Hematopoietic multipotent progenitor cell treated with erythropoietin and hydrocortisone succinate and interleukin-3 and kit ligand, for 4 days (in vitro differentiated cells): ENCODE results near the gene OTUD6A.
"Not testable (repeated sequence)": the region's sequence is repeated elsewhere in the genome, so short reads cannot be mapped to it uniquely, and the experiment has no call there.

ENCODE experiments used
- DNase-seq: peaks from one replicate; pipeline ENCODE4 v3.0.0-alpha.2; 2015

OTUD6A gene

DNA sequence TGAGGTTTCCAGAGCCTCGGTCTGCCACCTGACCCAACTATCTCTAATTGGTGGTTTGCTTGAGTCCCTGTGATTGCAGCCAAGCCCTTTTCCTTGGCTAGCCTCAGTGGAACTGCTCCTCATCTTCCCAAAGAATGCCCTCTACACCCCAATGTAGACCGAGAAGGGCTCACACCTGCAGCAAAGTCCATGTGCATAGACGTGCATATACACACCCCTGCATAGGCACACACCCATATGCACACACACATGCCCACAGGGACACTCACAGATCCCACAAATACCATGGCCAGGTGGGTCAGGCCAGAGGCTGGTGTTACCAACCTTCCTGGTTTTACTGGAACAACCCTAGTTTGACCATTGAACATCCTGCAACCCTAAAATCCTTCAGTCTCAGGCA, 12.9 kb upstream of the OTUD6A start:
- DNase-seq: no peak

DNA sequence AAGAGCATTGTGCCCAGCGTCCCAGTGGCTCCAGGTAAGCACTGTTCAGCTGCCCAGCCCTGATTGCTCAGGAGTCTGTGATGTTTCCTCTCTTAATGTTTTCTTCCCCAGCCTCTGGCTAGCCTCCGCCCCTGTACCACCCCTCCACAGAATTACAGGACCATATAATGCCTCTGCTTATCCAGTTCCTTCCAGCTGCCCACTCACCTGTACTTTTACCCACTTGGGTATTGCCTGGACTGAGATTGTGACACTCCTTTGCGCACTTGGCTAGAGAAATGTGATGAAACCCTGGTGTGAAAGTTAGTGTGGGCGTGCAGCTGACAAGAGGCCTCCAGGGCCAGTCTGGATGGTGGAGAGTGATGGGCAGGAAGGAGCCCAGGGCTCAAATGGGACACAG, 12.3 kb upstream of the OTUD6A start, which contains the start of gene AWAT2:
Gene AWAT2, minus strand, starts transcription at position 14 of the 400 bp plus-strand sequence. Its CDS starts 6 bp downstream, at position 8.
- no peak for DNase-seq

DNA sequence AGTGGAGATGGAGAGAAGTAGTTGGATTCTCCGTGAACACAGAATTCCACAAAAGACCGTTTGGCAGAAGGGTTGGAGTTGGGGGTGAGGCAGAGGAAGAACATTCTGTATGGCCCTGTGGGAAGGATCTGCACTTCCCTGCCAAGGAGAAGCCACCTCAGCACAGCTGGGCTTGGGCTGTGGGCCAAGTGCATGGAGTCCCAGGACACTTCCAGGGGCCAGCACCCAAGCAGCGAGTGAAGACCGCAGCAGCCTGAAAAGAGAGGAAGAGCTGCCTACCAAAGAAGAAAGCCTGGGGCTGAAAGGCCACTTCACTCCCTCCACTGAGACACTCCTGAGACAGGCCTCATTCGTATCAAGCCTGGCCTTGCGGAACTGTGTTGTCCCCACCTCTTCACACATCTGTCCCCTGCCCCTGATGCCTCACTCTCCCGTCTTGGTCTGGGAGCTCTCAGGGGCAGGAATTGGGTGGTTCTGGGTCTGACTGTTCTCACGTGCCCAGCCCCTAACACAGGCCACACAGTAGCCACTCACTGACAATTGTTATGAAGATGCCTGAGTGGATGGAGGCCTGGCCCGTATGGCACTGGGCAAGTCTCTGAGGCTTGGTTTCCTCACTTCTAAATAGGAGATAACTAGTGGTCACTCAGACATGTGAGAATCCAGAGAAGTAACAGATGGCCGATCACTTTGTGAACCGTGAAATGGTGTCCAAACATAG, 9.2 kb upstream of the OTUD6A start:
- DNase-seq: no peak

DNA sequence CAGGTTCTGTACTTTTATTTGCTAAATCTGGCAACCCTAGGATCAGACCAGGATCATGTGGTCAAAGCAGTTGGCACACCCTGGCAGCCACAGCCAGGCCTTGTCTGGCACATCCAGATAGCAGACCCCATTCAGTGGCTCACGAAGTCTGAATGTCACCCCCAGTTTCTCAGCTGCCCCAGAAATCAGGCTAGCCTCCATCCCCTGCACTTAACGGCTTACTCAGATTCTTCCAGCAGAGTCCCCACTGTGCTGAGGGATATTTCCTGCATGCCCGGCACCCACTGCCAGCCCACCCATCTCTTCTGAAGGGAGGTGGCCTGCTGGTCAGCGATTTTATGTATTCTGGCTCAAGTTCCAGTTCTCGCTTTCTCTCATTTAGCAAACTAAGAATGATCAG, 7.9 kb upstream of the OTUD6A start:
- DNase-seq: no peak

DNA sequence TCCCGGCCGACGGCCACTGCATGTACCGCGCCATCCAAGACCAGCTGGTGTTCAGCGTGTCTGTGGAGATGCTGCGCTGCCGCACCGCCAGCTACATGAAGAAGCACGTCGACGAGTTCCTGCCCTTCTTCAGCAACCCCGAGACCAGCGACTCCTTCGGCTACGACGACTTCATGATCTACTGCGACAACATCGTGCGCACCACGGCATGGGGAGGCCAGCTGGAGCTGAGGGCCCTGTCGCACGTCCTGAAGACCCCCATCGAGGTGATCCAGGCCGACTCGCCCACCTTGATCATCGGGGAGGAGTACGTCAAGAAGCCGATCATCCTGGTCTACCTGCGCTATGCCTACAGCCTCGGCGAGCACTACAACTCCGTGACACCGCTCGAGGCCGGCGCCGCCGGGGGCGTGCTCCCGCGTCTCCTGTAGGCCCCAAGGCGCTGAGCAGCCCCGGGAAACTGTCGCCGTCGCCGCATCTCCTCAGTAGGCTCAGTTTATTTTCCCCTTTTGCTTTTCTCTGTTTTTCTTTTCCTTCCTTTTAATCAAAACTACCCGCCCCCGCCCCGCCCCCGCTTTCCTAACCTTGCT, 799 bp downstream of the OTUD6A start:
- DNase-seq: no peak

DNA sequence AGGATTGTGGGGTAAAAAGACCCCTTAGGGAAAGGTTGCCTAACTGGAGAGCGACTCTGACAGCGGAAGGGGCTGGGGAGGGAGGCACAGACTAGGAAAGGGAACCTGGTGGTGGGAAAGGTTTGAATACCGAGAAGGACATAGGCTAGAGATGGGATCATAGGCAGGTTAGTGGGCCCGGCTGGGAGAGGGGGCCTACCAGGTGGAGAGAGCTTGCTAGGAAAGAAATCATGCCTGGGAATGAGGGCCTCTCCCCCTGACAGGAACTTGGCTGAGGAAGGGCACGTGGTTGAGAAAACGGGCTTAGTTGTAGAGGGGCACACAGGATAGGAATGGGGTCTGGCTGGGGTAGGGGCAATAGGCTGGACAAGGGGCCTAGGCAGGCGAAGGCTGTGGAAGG, 4.4 kb downstream of the OTUD6A start:
- no peak for DNase-seq

DNA sequence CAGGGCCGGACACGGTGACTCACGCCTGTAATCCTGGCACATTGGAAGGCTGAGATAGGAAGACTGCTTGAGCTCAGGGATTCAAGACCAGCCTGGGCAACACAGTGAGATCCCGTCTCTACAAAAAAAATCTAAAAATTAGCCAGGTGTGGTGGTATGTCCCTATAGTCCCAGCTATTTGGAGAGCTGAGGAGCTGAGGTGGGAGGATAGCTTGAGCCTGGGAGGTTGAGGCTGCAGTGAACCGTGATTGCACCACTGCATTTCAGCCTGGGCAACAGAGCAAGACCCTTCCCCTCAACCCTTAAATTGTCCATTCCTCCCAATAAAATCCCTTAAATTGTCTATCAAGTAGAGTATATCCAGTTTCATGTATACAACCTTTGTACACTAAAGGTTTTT, 17.0 kb downstream of the OTUD6A start:
- no peak for DNase-seq

DNA sequence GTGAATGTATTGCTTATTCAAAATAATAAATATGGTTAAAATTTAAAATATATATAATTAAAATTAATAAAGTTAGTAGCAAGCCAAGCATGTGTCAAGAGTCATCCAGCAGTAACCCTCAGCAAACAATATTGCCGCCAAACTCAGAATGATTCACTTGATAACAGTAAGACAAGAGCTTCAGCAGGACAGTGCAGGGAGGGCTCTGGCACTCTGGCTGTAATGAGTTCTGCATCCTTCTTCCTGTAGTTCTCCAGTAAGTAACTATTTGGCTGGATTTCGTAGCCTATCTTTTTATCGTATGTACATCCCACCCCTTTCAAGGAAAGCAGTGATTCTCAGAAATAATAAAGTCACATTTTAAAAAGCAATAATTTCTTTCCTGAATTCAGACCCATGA, 17.6 kb downstream of the OTUD6A start:
- DNase-seq: no peak

DNA sequence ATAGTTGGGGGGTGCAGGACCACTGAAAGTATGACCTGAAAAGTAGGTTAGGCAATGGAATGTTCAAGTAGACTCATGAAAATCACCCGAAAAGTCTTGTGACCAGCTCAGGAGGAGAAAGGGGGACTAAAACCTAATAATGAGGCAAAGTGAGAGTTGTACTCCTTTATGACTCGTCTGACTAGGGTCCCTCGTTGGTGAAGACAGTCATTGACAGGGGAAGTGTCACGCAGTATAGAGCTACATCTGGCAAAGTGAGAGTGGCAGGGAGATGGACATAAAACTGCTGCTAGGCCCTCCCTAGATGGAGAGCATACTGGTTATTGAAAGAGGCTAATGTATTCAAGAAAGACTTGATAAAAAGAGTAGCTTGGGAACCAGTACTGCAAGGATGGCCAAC, 20.5 kb downstream of the OTUD6A start:
- DNase-seq: no peak

DNA sequence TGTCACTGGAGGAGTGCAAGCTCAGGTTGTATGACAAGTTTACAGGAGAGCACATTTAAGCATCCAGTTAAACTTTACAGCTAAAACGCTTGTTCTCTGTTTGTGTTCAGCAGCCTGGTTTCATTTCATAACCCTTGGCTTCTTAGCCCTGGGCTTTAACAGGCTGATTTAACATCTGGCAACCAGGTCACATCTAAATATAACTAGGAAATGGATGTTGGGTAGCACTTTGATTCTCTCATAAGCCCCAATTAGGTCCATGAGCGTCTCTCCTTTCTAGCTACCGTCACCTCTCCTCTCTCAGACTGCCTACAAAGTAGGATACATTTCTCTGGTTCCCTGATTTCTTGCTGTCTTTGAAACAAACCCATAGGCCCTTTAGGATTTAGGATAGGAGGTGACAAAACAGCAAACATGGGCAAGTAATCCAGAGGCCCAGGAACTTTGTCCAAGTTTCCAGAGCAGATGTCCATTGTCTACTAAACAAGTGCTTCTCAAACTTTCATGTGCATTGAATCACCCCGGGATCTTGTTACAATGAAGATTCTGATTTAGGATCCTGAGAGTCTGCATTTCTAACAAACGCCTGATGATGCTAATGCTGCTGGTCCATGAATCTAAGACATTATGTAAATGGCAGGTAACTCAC, 22.5 kb downstream of the OTUD6A start:
- DNase-seq: no peak

DNA sequence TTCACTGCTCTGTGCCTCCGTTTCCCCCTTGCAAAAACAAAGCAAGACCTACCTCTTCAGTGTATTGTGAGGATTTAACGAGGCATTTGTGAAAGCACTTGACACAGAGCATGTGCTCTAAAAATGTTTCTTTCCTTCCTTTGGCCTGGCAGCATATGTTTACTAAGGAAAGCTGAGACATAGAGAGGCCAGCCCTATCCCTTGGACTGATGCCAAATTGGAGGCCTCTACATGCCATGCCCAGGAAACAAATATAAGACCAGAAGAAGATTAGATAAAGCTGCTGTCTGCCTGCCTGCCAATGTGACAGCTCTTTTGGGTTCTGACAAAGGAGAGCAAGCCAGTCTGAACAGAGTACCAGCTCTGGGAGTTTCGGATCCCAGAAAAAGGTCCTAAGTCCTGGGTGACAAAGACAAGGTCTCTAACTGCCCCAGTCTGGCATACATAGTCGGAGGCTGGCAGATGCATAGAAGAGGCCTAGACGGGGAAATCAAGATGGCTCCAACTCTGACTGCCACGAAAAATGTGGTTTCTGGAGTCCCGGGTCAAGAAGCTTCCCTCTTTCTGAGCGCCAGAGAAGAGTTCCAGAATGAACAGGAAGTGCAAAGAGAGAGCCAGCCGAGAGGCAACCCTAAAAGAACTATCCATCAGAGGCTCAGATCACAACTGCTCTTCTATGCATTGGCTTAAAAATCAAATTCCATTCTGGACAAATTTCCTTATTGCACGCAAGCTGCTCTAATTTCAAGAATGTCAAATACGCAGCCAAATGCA, 25.8 kb downstream of the OTUD6A start:
- DNase-seq: peak; percentile 66

DNA sequence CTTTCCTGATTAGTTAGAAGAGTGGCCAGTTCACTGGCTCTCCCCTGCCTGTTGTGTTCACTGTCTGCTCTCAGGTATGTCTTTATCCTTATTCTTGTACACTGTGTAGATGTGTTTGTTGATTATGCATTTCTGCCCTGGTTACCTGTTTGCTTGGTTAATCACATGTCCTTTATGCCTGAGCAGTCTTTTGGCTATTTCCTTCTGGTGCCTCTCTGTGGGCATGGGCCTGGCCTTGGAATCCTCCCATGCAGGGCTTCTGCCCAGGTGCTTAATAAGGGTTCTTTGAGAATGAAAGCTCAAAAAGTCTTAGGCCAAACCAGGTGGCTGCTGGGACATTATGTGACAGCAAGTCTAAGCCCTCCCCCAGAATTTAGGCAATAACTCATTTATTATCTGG, 26.5 kb downstream of the OTUD6A start:
- DNase-seq: no peak

DNA sequence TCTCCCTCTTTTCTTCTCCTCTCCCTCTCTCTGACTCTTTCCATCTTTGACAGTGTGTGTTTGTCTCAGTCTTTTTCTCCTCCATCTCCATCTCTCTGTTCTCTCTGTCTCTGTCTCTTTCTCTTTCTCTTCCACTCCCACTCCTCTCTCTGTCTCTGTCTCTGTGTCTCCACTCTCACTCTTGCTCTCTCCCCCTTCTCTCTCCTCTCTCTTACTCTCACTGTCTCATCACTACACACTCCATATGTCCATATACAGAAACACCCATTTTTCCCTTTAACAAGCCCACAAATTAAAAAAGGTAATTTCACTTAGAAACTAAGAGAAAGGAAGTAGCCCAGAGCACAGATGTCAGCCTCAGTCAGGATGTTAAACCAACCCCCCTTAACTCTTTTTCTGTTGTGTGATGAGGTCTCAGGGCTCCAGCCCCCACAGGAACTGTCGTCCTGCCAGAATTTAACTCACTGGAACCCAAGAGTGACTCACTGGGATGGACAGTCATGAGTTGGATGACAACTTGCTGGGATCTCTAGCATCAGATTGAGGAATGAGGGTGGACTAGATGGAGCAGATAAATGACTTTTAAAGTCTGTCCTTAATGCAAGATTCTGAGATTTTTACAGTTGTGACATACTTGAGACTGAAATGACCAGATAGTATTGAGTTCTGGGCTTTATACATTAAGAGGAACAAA, 27.5 kb downstream of the OTUD6A start:
- no peak for DNase-seq

DNA sequence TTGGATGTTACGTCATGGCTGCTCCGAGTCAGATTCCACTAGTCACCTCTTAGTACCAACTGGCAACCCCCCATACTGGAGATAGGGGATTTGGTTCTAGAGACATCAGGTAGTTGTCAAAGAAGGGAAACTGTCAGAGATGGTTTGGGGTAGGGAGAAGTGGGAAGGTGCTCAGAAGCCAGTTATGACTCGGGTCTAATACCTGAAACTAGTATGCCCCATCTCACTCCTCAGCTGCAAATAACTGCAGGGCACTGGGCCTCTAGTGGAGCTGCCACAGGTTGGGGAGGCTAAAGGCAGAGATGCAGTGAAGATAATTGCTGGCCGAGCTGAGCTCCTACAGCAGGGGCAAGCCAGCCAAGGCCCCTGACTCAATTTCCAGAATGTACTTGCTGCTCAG, 30.0 kb downstream of the OTUD6A start:
- DNase-seq: no peak

DNA sequence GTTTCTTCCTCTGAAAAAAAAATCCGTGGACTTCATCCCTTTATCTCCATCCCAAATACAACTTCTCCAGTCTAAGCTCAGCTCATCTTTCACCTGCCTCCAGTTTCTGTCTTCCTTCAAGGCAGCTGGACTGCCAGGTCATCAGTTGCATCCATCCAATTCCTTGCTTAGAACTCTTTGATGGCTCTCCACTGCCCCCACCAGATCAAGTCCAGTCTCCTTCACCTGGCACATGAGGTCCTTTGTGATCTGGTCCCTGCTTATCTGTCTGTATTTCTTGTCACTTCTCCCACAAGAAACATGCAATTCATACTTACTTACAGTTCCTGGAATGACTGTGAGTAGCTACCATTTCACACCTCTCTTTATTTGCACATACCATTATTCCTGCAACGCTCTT, 33.8 kb downstream of the OTUD6A start:
- DNase-seq: peak; percentile 9

DNA sequence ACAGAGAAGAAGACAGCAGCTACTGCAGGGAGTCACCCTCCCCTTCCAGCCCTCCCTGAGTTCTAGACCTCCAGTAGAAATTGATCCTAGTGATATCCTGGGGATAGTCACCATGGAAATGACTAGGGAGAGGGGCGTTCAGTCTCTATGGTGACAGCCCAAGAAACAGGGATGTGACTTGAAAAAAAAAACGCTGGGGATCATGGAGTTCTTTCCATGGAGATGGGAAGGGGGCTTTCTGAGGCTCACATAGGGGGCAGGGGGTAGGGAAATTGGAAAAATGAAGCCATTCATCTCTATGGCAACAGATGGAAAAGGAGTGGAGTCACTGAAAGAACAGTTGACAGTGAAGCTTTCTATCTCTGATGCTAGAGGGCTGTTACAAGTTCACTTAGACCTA, 43.0 kb downstream of the OTUD6A start:
- no peak for DNase-seq

DNA sequence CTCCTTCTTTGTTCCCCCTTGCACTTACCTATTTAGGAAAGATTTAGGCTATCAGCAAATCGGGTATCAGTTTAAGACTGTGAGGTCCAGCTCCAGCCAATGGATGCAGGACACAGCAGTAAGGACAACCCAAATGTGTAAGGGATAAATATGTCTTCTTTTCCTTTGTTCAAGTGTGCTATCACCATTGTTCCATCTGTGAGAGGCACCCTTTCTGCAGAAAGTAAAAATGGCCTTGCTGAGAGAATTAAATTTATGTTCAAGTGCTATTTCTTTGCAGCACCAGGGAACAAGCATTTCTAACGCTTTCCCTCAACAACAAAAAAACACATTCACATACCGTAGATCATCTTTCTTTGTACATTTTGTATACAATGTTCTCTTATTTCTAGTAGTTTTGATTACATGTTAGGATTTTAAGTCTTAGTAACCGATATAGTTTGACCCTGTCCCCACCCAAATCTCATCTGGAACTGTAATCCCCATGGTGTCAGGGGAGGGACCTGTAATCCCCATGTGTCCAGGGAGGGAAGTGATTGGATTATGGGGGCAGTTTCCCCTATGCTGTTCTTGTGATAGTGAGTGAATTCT, 49.3 kb downstream of the OTUD6A start:
- not testable (repeated sequence) for DNase-seq
